B cell (primary cell): ENCODE data around the gene HIVEP1.

Source experiments
- CTCF ChIP-seq: fragments of 200-600 bp; IDR thresholded peaks from one replicate; pipeline ENCODE4 v1.8.0; 2022; ENCODE audit warnings: antibody characterized with exemption, mild to moderate bottlenecking
- EZH2 ChIP-seq: IDR thresholded peaks from 2 replicates; pipeline ENCODE4 v1.6.1; 2012; ENCODE audit warnings: borderline replicate concordance, low read depth, mild to moderate bottlenecking, moderate library complexity, low read length; ENCODE audit not compliant: insufficient read depth, poor library complexity, severe bottlenecking

GRCh38 chr6:12033770-12034169, 21.7 kb downstream of the HIVEP1 start:
- no peak for TF ChIP-seq CTCF
- TF ChIP-seq EZH2, result no peak
